GM18507 (cell line): ENCODE results near the gene CD46.

Experiments used
- DNase-seq: peaks from one replicate; pipeline ENCODE4 v3.0.0; 2011; ENCODE audit warnings: low read depth; ENCODE audit not compliant: insufficient read length; ENCODE audit errors: extremely low spot score
- FAIRE-seq: peaks from 2 replicates; lab custom pipeline; 2011; peaks lifted over from hg19 to GRCh38; lab: Jason Lieb, UNC

CD46 gene

DNA sequence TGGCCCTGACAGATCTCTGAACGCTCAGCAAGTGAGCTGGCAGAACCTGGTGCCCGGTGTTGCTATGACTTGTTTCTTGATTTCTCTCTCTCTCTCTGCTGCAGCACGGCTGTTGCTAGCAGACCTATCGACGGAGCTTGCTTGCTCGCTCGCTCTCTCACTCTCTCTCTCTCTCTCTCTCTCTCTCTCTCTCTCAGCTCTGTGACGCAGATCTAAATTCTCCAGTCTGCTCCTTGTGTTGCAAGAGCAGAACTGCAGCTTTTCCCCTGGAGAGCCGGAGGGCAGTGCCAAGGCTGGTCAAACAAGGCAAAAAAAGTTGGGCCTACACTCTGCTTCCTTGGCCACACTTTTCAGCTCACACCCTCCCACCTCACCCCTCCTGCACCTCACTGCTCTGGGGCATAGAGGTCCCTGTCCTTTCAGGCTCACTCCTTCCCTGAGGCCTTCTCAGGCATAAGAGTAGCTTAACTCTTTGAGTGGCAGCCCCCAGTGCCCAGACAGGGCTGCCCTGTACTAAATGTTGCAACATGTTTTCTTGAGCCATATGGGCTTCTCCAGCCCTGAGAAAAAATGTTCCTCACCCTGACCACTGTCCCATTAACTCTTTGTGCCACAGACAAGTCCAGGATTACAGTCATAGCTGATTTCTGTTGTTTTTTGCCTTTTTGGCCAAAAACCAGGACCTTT lies 72.2 kb downstream of the CD46 start:
- FAIRE-seq (peak; percentile 87), DNase-seq (no peak)

- FAIRE-seq: no peak
- no peak for DNase-seq
Measured at GRCh38 chr1:207824691-207825408, 73.0 kb downstream of the CD46 start.

DNA sequence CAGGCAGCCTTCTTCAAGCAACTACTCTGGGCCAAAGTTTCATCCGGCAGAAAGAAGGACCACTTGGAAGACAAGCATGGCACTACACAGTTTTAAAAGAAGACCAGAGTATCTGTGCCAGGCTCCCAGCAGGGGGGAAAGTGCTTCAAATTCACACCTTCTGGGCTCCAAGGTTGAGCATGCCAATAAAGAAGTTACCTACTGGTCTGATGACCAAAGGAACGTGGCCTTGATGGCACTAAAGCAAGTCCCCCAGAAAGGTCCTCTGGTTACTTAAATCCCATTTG lies 73.5 kb downstream of the CD46 start:
- FAIRE-seq (no peak), DNase-seq (no peak)

DNA sequence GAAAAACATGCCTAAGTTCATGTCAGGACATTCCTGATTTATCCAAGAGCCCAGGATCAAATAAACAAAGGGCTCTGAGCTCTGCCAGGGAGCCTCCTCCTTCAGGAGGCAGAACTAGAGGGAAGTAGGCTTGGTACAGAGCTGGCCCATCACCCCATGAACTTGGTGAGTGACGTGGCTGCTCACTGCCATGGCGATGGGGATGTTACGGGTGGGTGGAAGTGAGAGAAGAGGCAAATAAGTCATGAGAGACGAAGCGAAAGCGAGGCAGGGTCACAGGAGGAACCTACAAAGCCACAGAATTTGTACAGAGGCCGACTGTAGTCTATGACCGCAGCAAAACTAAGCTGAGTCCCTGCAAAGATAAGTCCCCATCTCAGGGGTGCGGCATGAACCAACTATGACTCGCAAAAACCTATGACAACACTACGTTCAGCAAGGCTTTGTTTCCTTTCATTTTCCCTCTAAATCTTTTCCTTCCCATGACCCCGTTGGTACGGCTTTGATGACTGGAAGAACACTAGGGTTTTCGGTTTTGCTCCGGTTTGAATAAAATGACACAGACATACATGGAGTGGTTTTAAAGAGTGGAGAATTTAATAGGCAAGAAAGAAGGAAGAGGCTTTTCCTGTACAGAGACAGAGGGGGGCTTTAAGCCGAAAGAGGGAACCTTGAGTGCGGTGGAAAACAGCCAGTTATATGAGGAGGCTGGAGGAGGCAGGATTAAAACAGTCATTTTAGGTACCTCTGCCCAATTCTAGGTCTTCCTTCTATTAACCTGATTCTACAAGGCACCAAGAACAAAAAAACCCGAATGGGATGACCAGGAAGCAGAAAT lies 74.1 kb downstream of the CD46 start:
- FAIRE-seq (peak; percentile 99), DNase-seq (peak; percentile 59)

- DNase-seq (no peak), FAIRE-seq (no peak)
Measured at GRCh38 chr1:207826557-207827487, 75.0 kb downstream of the CD46 start.

- DNase-seq (no peak), FAIRE-seq (no peak)
Measured at GRCh38 chr1:207827488-207827830, 75.6 kb downstream of the CD46 start.

- DNase-seq (no peak), FAIRE-seq (no peak)
Measured at GRCh38 chr1:207828046-207828445, 76.2 kb downstream of the CD46 start.

GRCh38 chr1:207828485-207829158 lies 76.8 kb downstream of the CD46 start:
- FAIRE-seq: peak; percentile 90
- no peak for DNase-seq

GRCh38 chr1:207829576-207829975 lies 77.7 kb downstream of the CD46 start:
- FAIRE-seq: no peak

DNA sequence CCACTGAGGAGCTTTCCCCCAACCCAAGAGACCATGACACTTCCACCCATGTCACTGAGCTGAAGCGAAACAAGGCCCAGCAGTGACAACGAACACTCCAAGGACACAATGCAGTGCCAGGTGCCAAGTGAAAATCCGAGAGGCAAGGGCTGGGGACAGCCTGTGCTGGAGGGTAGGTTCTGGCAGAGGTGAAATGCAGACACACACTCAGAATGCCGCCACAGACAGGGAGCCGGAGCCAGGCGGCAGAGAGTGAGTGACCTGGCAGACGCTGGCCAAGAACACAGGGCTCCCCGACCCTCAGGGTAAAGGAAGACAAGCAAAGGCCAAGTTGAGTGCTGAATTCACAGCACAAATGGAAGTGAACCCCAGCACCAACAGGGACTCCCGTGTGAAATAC lies 78.9 kb downstream of the CD46 start:
- FAIRE-seq (no peak), DNase-seq (no peak)

More at GRCh38 chr1:207829576-207829975, 77.7 kb downstream of the CD46 start:
- DNase-seq: no peak

DNA sequence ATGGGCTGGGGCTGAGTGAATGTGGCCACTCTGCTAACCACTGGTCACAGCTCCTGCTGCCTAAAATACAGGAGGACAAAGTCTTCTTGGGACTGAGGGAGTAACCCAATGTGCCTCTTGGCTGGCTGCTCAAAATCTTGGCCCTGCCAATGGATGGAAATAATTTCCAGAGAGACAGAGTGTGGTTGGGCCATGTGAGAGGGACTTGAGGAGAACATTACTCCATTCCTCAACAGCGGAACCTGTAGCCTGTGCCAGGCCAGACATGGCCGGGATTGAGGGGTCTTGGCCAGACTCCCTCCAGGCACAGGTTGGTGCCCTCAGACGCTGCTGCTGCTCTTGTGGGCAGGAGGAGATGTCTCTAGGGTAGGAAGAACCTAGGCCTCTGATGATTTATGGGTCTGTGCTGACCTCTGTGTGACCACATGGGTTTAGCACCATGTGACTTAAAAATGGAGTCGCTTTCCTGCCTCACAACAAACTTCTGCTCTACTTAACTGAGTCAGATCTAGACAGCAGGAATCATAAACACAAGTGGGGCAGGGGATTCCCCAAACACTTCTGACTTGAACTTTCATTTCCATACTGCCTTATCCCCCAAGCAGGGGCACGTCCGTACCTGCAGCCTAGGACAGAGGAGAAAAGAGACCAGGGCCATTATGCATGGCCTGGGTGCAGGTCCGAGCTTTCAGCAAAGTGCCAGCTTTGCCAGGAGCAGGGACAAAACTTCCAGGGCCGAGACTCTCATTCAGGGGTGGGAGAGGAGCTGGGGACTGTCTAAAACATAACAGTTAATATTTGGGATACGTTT lies 79.9 kb downstream of the CD46 start:
- DNase-seq (peak; percentile 54), FAIRE-seq (peak; percentile 96)

DNA sequence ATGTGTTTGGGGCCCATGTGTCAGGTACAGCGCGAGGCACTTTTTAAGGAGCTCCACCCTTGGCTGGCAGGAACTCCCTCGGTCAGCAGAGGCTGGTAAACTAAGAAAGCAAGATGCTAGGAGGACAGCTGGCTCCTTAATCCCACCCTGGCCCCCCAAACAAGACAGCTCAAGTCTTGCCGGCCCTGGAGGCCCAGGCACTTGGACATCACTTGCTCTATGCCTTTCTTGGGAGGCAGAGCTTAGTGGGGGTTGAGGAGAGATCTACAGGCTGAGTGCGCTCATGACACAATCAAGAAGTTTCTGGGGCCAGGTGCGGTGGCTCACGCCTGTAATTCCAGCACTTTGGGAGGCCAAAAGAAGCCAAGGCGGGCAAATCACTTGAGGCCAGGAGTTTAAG lies 80.9 kb downstream of the CD46 start:
- DNase-seq (no peak), FAIRE-seq (no peak)

- DNase-seq: no peak
- FAIRE-seq: no peak
Measured at GRCh38 chr1:207833381-207833780, 81.5 kb downstream of the CD46 start.

DNA sequence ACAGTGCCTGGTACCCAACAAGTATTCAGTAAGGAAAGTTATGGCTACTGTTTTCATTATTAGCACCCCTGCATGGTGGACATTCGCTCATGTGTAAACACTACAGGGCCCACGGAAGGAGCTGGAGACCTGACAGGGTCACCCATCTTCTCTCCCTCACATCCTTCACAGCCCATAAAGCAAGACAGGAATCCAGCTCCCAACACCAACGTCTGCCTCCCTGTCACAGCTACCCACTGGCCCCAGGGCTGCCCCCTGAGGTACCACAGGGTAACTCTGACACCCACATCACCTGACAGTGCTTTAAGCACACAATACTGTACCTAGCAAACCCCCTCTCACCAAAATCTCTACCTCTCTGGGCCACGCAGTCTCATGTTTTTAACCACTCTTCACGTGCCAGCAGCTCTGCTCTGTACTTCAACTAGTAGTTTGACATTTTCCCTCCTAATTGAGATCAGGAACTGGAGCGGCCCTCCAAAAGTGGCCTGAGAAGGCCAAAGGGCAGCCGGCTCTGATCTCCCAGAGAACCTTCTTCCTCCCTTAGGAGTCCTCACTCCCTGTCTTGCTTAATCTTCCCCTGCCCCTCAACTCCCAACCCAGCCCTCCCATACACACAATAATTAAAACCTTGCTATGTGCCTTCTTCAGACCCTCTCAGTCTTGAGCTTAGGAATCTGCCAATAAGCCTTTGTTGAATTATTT lies 82.3 kb downstream of the CD46 start:
- DNase-seq (no peak), FAIRE-seq (no peak)

GRCh38 chr1:207835958-207836357 lies 84.1 kb downstream of the CD46 start:
- FAIRE-seq (no peak), DNase-seq (no peak)

- no peak for FAIRE-seq
- no peak for DNase-seq
Measured at GRCh38 chr1:207836591-207837347, 84.9 kb downstream of the CD46 start.

DNA sequence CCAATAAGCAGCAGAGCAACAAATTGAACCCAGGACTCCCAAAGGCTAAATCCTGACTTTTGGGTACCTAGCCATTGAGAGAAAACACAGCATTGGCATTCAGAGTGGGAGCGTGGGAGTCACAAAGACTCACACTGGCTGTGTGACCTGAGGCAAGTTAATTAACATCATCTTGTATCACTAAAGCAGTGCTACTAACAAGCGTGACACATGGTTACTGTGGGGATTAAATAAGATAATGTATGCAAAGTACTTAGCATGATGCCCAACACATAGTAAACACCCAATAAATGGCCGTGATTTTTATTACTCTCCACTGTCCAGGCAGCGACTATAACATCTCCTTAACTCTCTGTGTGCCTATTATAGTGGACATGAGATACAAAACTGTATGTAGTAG lies 85.8 kb downstream of the CD46 start:
- no peak for DNase-seq
- FAIRE-seq: no peak
